Subcutaneous abdominal adipose tissue (tissue), 5 donors: ENCODE data around the gene STK32C.

Experiments used
- H3K27ac ChIP-seq: one replicate; pipeline ENCODE4 v1.7.0; 2013; ENCODE audit warnings: low read depth, mild to moderate bottlenecking, inconsistent platforms, low read length, moderate library complexity
- H3K27me3 ChIP-seq, 5 donors: one replicate each; pipeline ENCODE4 v1.7.0; 2013; ENCODE audit warnings: low read length in 5 of 5, inconsistent platforms in 1 of 5; ENCODE audit not compliant: control insufficient read depth in 5 of 5, insufficient read depth in 4 of 5
- H3K36me3 ChIP-seq, 5 donors: one replicate each; pipeline ENCODE4 v1.7.0; 2013; ENCODE audit warnings: low read length in 5 of 5; ENCODE audit not compliant: control insufficient read depth in 5 of 5, insufficient read depth in 5 of 5
- H3K4me1 ChIP-seq, 5 donors: one replicate each; pipeline ENCODE4 v1.7.0; 2013; ENCODE audit warnings: low read length in 5 of 5, mild to moderate bottlenecking in 3 of 5, moderate library complexity in 1 of 5; ENCODE audit not compliant: control insufficient read depth in 5 of 5, insufficient read depth in 5 of 5
- H3K4me3 ChIP-seq, 5 donors: one replicate each; pipeline ENCODE4 v1.7.0; 2013; ENCODE audit warnings: low read length in 5 of 5, low read depth in 1 of 5
- H3K9ac ChIP-seq, 5 donors: one replicate each; pipeline ENCODE4 v1.7.0; 2013; ENCODE audit warnings: low read length in 5 of 5, mild to moderate bottlenecking in 4 of 5, moderate library complexity in 3 of 5
- H3K9me3 ChIP-seq, 5 donors: one replicate each; pipeline ENCODE4 v1.7.0; 2013; ENCODE audit warnings: low read length in 5 of 5; ENCODE audit not compliant: control insufficient read depth in 5 of 5
- donor health status: healthy.
- donor health status: healthy.
- donor health status: healthy.
- donor health status: healthy.
- donor health status: healthy.

The STK32C gene

DNA sequence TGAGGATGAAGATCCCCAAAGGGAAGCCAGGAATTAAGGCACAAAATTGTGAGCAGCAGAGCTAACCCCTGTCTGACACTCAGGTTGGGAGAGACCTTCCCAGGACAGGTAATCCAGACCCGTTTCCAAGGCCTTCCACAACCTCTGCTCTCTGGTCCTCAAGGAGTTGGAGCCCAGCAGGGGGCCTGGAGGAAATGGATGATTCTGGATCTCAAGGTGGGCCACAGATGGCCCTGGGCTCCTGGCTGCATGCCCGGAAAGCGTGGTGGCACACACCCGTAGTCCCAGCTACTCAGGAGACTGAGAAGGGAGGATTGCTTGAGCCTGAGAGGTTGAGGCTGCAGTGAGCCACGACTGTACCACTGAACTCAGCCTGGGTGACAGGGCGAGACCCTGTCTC, 78.7 kb downstream of the STK32C start:
- Histone ChIP-seq H3K27ac (no peak overlapping the region), H3K27me3 (no peaks in the 10 kb centered on the region), H3K4me1 (peaks cover 0 to 70% (median 31%) of the 10 kb centered on the region in 5 donors), H3K4me3 (no peak overlapping the region), H3K36me3 (peaks cover 0 to 8% (median 0%) of the 10 kb centered on the region in 5 donors), H3K9me3 (no peaks in the 10 kb centered on the region), H3K9ac (no peak overlapping the region)

DNA sequence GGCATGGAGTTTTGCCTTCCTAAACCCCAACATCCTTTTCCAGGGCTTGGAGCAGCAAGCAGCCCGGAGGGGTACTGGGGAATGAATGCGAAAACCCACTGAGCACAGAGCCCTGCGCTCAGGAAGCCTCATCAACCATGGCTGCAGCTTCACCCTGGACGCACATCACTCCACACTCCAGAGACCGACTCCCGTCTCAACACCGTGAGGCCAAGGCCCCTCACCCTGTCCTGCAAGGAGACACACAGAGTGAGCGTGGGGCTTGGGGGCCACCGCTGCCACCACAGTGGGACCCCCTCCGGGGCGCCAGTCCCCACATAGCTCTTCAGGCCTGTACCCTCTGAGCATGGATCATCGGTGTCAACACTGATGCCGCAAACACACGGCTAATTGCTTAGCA, 79.1 kb downstream of the STK32C start:
- no peak overlapping the region for H3K9ac ChIP-seq
- no peak overlapping the region for H3K27ac ChIP-seq
- peaks cover 0 to 8% (median 0%) of the 10 kb centered on the region in 5 donors for H3K36me3 ChIP-seq
- peaks cover 0 to 73% (median 35%) of the 10 kb centered on the region in 5 donors for H3K4me1 ChIP-seq
- no peak overlapping the region for H3K4me3 ChIP-seq
- H3K27me3 ChIP-seq: no peaks in the 10 kb centered on the region
- H3K9me3 ChIP-seq: no peaks in the 10 kb centered on the region

DNA sequence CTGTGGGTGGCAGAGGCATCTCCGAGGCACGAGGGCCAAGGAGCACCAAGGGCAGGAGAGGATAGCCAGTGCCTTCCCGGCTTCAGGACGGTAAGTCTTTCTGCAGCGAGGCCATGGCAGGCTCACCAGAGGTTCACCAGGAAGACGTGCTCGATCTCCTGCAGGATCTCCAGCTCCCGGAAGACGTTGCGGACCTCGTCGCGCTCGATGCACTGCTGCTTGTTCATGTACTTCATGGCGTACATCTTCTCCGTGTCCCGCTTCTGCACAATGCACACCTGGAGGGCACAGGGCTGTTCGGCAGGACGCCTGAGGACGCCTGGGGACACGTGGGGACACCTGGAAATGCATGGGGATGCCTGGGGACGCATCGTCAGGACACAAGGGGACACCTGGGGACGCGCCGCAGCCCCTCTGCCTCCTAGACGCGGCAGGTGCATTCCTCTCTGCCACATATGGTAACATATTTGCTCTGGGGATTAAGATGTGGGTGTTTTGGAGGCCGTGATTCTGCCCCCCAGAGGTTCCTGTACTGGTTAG, 79.8 kb downstream of the STK32C start:
- no peaks in the 10 kb centered on the region for H3K9me3 ChIP-seq
- H3K36me3 ChIP-seq: peaks cover 0 to 8% (median 0%) of the 10 kb centered on the region in 5 donors
- peaks cover 0 to 73% (median 39%) of the 10 kb centered on the region in 5 donors for H3K4me1 ChIP-seq
- H3K27ac ChIP-seq: no peak overlapping the region
- H3K27me3 ChIP-seq: no peaks in the 10 kb centered on the region
- no peak overlapping the region for H3K9ac ChIP-seq
- H3K4me3 ChIP-seq: no peak overlapping the region

DNA sequence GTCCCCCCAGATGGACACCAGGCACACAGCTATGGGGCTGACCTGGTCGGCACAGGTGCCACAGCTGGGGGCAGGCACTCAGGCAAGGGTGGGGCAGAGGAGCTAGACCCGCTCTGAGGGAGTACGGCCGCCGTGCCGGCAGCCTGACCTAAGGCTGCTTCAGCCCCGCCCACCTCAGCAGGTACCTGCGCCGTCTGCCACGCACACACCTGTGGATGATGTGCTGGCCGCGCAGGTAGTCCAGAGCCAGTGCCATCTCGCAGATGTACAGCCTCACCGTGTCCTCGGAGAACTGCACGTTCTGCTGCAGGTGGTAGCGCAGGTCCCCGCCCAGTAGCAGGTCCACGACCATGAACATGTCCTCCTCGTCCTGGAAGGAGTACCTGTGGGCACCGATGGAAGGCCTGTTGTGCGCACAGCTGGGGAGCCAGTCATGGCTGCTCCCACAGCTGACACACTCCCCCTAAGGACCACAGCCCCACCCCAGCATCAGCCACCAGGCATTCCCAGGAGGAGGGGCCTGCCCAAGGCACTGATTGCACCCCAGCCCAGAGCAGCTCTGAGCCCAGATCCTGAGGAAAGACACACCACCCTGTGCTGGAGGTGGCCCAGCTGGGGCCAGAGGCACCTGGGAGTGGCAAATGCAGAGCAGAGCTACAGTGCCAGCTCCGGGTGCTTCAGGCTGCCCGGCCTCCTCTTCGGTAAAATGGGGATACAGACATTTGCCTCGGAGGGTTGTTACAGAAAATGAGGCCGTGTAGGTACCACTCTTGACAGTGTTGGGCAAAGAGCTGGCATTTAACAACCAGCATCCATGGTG, 81.0 kb downstream of the STK32C start:
- H3K27me3 ChIP-seq: no peaks in the 10 kb centered on the region
- no peaks in the 10 kb centered on the region for H3K9me3 ChIP-seq
- H3K36me3 ChIP-seq: peaks cover 0 to 14% (median 2%) of the 10 kb centered on the region in 5 donors
- no peak overlapping the region for H3K27ac ChIP-seq
- H3K4me1 ChIP-seq: peaks cover 0 to 68% (median 36%) of the 10 kb centered on the region in 5 donors
- no peak overlapping the region for H3K9ac ChIP-seq
- H3K4me3 ChIP-seq: no peak overlapping the region

DNA sequence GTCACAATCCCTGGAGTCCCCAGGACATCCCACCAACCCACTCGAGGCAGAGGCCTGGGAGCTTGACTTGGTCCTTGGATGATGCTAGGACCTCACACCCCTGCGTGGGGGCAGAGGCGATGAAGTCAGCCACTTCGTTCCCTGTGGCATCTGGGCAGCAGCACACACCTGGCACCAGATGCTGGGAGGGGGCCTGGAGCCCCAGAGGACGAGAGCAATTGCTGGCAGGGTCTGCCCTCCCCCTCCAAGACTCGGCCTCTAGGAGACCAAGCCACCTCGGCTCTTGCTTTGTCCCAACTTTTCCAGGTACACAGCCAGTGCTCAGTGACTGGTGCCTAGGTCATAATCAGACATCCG, 81.9 kb downstream of the STK32C start:
- Histone ChIP-seq H3K9ac (no peak overlapping the region), H3K27me3 (no peaks in the 10 kb centered on the region), H3K27ac (no peak overlapping the region), H3K4me1 (peaks cover 0 to 60% (median 36%) of the 10 kb centered on the region in 5 donors), H3K9me3 (no peaks in the 10 kb centered on the region), H3K4me3 (no peak overlapping the region), H3K36me3 (peaks cover 0 to 15% (median 2%) of the 10 kb centered on the region in 5 donors)

DNA sequence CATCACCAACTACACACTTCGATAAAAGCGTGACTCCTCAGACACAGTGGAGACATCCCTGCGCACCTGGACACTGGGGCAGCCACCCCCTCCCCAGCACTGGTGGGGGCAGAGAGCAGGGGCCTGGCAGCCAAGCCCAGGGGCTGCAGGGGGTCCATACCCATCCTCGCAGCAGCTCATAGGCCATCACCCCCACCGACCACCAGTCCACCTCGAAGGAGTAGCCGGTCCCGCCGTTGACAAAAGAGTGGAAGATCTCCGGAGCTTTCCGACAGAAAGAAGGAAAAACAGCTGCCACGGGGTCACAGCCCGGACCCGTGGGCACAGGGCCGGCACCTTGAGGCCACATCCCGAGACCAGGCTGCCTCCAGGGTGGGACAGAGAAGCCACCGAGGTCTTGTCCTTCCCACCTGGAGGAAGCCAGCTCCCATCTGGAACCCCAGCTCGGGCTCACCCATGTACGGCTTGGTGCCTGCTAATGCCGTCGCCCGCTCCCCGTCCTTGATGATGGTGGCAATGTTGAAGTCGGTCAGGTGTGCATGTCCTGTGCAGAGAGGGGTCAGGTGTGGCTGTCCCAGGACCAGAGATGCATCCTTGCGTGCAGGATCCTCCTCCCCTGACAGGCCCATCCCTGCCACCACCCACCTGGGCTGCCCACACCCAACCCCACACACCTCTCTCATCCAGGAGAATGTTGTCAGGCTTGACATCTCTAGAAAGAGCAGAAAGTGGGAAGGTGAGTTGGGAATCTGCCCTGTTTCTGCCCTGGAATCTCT, 82.5 kb downstream of the STK32C start:
- no peak overlapping the region for H3K4me3 ChIP-seq
- H3K27ac ChIP-seq: no peak overlapping the region
- peaks cover 0 to 15% (median 2%) of the 10 kb centered on the region in 5 donors for H3K36me3 ChIP-seq
- H3K9ac ChIP-seq: no peak overlapping the region
- H3K27me3 ChIP-seq: no peaks in the 10 kb centered on the region
- H3K9me3 ChIP-seq: no peaks in the 10 kb centered on the region
- peaks cover 0 to 56% (median 34%) of the 10 kb centered on the region in 5 donors for H3K4me1 ChIP-seq

DNA sequence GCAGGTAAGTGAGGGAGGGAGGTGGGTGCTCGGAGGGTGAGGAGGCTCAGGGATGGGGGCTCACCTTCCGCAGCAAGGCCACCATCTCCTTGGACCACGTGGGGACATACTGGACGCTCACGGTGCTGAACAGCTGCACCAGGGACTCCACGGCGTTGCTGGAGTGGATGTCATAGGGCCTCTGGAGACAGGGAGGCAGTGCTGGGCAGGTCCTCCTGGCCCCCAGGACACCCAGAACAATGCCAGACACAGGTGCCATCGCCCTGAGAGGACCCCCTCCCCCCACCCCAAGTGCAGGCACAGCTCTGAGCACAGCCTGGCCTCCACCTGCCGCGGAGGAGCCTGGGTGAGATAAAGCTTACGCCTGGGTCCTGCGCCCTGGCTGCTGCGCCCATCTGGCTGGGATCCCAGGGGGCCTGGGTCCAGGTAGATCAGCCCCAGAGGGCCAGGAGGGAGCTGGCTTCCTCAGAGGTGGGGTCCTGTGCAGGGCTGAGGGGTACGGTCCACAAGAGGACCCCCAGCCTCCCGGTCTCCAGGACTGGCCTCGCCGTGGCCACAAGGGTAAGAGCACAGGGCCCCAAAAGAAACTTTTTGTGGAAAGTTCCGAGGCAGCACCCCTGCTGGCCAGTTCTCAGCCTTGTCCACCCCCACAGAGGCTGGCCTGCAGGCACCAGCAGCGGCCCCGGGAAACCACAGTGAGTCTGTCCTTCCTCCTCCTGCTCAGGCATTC, 83.2 kb downstream of the STK32C start:
- no peak overlapping the region for H3K9ac ChIP-seq
- H3K4me1 ChIP-seq: peaks cover 0 to 48% (median 28%) of the 10 kb centered on the region in 5 donors
- H3K36me3 ChIP-seq: peaks cover 0 to 15% (median 2%) of the 10 kb centered on the region in 5 donors
- H3K27me3 ChIP-seq: no peaks in the 10 kb centered on the region
- H3K4me3 ChIP-seq: no peak overlapping the region
- no peaks in the 10 kb centered on the region for H3K9me3 ChIP-seq
- H3K27ac ChIP-seq: no peak overlapping the region

DNA sequence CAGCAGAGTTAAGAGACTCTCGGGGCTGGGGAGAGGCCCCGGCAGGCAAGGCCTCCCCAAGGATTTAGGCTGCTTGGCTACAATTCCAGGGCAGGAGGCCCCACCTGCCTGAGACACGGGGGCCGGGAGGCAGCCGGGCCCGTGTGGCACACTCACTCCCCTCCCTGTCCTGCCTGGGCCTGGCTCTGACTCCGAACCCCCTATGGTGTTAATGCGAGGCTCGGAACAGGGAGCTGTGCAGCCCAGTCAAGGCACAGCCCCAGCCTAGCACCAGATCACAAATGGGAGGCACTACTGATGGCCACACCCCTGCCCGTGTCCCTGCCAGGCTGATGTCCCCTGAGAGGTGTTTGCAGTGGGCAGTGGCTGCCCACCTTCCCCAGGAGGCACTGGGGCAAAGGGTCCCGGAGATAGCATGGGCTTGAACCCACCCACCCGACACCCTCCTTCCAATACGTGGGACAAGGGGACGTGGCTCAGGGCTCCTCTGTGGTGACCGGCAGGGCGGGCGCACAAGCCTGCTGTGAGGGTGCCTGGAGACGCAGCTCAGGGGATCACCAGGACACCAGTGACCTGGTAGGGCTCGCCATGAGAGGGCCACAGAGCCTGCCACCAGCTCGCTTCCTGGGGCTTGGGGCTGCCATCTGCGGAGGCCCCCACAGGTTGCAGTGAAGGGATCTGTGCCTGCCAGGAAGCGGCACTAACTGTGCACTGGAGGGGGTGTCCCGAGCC, 84.0 kb downstream of the STK32C start:
- no peak overlapping the region for H3K4me3 ChIP-seq
- H3K9ac ChIP-seq: no peak overlapping the region
- H3K9me3 ChIP-seq: no peaks in the 10 kb centered on the region
- H3K27ac ChIP-seq: no peak overlapping the region
- no peaks in the 10 kb centered on the region for H3K27me3 ChIP-seq
- H3K36me3 ChIP-seq: peaks cover 0 to 15% (median 2%) of the 10 kb centered on the region in 5 donors
- H3K4me1 ChIP-seq: peaks cover 0 to 44% (median 28%) of the 10 kb centered on the region in 5 donors

DNA sequence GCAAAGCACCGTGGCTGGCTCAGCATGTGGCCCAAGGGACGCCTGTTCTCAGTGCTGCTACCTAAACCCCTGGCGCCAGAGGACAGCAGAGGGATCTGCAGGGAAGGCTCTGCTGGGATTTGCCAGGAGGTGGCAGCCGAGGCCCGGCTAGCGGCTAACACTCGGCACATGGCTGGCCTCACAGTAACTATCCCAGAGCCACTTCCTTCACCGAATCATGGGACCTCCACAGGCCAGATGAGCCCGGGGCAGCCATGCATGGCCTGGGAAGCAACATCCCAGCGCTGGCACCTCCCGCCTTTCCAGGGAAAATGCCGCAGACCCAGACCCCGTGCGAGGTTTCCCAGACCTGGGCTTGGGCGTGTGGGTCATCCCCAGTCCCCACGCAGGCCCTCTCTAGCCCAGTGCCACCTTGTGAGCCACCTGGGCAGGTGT, 84.6 kb downstream of the STK32C start:
- Histone ChIP-seq H3K27me3 (no peaks in the 10 kb centered on the region), H3K27ac (no peak overlapping the region), H3K9me3 (no peaks in the 10 kb centered on the region), H3K9ac (no peak overlapping the region), H3K4me1 (peaks cover 0 to 44% (median 28%) of the 10 kb centered on the region in 5 donors), H3K4me3 (no peak overlapping the region), H3K36me3 (peaks cover 0 to 15% (median 2%) of the 10 kb centered on the region in 5 donors)
